ENCODE measurements around the gene USP48. TPM values are rescaled to one million over a fixed set of nuclear protein-coding genes. Genes with fewer than 3 reads are reported as not detected.

The USP48 gene
- total RNA-seq, 1 donor from 2014 or later: 54.5 TPM

DNA sequence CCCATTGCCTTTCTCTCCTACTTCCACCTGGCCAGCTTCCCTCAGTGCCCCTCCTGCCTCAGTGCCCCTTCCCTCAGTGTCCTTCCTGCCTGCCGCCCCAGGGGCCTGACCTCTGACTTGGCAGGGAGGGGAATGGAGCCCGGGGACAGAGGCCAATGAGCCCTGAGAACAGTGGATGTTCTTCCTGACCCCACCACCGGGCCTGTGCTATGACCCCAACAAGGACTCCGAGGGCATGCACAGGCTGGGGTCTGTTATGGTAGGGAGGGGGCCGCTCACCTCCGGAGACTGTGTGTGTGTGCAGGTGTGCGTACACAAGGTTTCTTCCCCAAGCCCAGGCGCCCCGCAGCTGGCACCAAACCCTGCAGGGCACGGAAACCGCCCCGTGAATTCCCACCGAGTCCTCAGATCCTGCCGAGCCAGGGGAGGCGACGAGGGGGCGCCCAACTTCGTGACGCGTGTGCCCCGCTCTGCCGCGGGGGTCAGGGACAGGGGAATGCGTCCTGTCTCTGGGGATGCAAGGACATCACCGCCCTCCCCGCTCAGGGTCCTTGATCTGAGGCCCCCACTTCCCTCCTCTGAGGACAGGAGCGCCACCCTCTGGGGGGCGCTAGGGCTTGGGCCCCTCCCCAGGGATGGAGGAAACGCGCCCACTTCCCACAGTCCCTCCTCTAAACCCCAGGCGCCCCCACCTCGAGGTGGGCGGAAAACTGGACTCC is 114.6 kb downstream of the USP48 start:
- H3K9me3 Mint-ChIP-seq (ENCODE audit: low read depth): no peaks in the 10 kb centered on the region
- TF ChIP-seq, protein P1, sequence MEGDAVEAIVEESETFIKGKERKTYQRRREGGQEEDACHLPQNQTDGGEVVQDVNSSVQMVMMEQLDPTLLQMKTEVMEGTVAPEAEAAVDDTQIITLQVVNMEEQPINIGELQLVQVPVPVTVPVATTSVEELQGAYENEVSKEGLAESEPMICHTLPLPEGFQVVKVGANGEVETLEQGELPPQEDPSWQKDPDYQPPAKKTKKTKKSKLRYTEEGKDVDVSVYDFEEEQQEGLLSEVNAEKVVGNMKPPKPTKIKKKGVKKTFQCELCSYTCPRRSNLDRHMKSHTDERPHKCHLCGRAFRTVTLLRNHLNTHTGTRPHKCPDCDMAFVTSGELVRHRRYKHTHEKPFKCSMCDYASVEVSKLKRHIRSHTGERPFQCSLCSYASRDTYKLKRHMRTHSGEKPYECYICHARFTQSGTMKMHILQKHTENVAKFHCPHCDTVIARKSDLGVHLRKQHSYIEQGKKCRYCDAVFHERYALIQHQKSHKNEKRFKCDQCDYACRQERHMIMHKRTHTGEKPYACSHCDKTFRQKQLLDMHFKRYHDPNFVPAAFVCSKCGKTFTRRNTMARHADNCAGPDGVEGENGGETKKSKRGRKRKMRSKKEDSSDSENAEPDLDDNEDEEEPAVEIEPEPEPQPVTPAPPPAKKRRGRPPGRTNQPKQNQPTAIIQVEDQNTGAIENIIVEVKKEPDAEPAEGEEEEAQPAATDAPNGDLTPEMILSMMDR (IDR thresholded peaks at IDR 0.05): peak; percentile 38
- DNase-seq (ENCODE audit: low spot score): peak; percentile 63
- peaks cover 6% of the 10 kb centered on the region for H3K27me3 Mint-ChIP-seq (ENCODE audit: low read depth)
- no peak overlapping the region for H3K4me3 Mint-ChIP-seq (ENCODE audit: unreplicated experiment)
- no peak overlapping the region for H3K27ac Mint-ChIP-seq (ENCODE audit: unreplicated experiment)
- peaks cover 31% of the 10 kb centered on the region for H3K4me1 Mint-ChIP-seq (ENCODE audit: low read depth)
- H3K36me3 Mint-ChIP-seq (ENCODE audit: low read depth): no peaks in the 10 kb centered on the region

DNA sequence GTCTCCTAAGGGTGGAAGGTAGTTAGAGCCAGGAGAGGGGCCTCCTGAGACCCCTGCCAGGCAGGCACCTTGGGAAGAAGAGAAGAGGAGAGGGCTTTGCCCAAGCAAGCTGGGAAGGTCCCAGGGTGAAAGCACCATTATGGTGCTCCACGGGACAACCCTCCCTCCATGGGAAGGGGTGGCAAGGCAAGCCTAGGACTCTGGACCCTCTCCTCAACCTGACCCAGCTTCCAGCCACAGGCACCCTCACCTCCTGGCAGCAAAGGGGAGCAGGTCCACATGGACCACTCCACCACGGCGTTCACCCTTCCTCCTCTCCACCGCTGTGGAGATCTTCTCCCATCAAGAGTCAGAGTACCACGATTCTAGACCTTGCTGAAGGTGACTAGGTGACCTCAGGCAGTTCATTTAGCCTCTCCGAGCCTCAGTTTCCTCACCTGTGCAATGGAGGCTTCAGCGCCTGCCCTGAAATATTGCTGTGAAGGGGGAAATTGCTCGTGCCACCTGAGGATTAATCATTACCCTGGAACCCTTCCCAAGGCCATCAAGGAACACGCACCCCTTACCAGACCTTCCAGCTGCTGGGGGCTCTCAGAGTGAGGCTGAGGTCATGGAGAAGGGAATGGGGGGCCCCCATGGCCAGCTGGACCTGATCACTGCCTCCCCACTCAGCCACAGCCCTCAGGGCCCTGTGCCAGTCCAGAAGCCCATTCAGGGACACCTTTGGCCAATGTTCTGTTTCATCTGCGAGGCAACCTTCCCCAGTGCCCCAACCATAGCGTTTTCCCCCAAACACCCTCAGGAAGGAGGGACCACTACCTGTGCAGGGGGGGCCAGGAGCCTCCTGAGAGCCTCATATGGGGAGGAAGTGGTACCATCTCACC is 115.4 kb downstream of the USP48 start:
- H3K9me3 Mint-ChIP-seq (ENCODE audit: low read depth): no peaks in the 10 kb centered on the region

DNA sequence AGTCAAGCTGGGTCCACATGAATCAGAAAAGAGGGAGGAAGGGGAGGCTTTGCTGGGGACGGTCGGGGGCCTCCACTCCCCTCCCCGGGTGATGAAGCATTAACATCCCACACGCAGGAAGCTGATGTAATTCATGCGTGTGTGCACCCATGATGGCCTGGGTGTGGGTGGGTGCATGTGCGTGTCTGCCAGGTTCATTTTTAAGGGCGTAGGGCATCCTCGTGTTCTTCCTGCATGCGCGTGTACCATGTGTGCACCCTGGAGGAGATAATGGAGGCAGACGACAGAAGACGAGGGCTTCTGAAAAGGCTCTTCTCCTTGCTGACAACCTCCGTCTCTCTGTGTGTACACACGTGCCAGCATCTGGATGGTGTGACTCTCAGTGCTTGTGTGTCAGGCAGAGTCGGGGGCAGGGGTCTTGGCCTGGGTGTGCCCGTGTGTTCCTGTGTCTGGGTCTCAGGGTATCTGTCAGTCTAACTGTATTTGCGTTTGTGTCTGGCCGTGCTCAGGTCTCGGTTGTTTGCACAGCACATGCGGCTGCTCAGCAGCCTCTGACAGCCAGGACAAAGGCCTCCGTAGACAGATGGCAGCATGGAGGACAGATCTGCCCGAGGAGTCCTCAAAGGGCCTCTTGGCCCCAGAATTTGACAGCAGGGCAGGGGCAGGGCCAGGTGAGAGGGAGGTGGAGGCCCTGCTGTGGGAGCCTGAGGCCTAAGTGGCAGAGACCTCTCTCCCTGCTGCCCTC is 116.2 kb downstream of the USP48 start:
- Mint-ChIP-seq H3K4me1 (ENCODE audit: low read depth) (peaks cover 16% of the 10 kb centered on the region), H3K4me3 (ENCODE audit: unreplicated experiment) (no peak overlapping the region), H3K9me3 (ENCODE audit: low read depth) (no peaks in the 10 kb centered on the region), H3K36me3 (ENCODE audit: low read depth) (no peaks in the 10 kb centered on the region), H3K27me3 (ENCODE audit: low read depth) (peaks cover 12% of the 10 kb centered on the region), H3K27ac (ENCODE audit: unreplicated experiment) (no peak overlapping the region)
- TF ChIP-seq, protein P1 (IDR thresholded peaks at IDR 0.05): no peak
- peak; percentile 58 for DNase-seq (ENCODE audit: low spot score)

More for the DNA sequence above, 115.4 kb downstream of the USP48 start:
- DNase-seq (ENCODE audit: low spot score): peak; percentile 56
- Mint-ChIP-seq H3K4me3 (ENCODE audit: unreplicated experiment) (no peak overlapping the region), H3K36me3 (ENCODE audit: low read depth) (no peaks in the 10 kb centered on the region), H3K27ac (ENCODE audit: unreplicated experiment) (no peak overlapping the region), H3K4me1 (ENCODE audit: low read depth) (peaks cover 24% of the 10 kb centered on the region), H3K27me3 (ENCODE audit: low read depth) (peaks cover 7% of the 10 kb centered on the region)
- TF ChIP-seq, protein P1 (IDR thresholded peaks at IDR 0.05): no peak

DNA sequence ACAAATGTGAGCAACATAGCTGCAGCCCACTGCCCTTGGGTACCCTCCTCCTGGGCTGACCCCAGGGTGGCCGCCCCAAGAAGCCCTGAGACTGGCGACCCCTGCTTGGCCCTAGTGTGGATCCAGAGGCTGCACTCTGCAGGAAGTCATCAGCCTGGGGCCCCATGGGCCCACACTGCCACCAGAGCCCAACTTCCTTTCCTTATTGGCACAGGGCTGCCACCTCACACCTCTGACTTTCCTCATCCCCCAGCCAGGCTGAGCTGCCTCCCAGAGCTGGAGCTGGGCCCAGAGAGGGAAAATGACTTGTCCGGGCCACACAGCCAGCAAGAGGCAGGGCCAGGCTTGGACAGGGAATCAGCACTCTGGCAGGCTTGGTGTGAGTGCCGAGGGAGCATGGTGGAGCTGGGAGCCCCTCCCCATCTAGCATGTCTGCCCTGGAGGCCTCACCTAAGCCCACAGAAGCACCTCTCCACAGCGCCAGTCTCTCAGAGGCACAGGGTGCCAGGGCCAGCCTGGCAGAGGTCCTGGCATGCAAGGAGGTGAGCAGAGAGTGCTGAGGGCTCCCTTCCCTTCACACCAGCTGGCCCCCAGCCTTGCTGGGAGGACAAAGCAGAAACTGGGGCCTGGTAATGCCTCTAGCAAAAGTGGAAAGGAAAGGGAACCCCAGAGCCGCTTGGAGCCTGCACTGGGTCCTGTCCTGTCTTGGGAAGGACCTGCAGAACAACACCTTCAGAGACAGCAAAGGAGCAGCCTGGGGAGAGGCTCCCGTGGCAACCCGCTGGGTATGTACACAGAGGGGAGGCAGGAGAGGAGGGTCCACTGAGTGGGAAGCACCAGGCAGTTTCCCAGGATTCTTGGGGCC is 117.0 kb downstream of the USP48 start:
- peak; percentile 75 for DNase-seq (ENCODE audit: low spot score)
- Mint-ChIP-seq H3K27ac (ENCODE audit: unreplicated experiment) (no peak overlapping the region), H3K27me3 (ENCODE audit: low read depth) (peaks cover 12% of the 10 kb centered on the region), H3K4me3 (ENCODE audit: unreplicated experiment) (no peak overlapping the region), H3K4me1 (ENCODE audit: low read depth) (peaks cover 13% of the 10 kb centered on the region), H3K9me3 (ENCODE audit: low read depth) (no peaks in the 10 kb centered on the region), H3K36me3 (ENCODE audit: low read depth) (no peaks in the 10 kb centered on the region)
- TF ChIP-seq, protein P1 (IDR thresholded peaks at IDR 0.05): no peak

All from chondrocyte (in vitro differentiated cells).